OCI-LY7 (cell line): ENCODE measurements around the gene ADSS1.

Experiments used
- EZH2phosphoT487 ChIP-seq: fragments of 200-600 bp; sonication (generic); IDR thresholded peaks from 2 replicates; pipeline ENCODE4 v1.6.1; 2018; ENCODE audit warnings: low read depth, borderline replicate concordance, mild to moderate bottlenecking, mixed run types, antibody characterized with exemption, low read length, moderate library complexity, mixed read lengths
- TF ChIP-seq, protein P1 (sequence below): fragments of 200-600 bp; sonication (generic); conservative IDR thresholded peaks from 2 replicates; pipeline ENCODE4 v1.5.1; 2014; ENCODE audit warnings: mild to moderate bottlenecking, antibody characterized with exemption, low read length, moderate library complexity, mixed read lengths

DNA sequence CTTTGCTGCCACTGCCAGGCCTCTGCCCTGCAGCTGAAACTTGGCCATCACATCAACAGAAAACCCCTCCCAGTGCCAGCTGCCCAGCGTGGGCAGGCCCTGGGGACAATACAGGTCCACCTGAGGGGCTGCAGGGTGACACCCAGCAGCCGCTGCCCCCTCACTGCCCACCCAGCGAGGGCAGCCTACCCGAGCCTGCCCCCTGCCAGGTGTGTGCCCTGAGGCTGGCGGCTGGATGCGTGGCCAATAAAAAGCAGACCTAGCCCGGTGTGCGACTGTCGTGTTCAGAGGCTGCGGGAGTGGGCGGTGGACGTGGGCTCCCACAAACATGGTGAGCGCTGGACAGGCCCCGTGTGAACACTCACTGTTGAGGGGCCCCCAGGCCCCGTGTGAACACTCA lies 4.7 kb upstream of the ADSS1 start:
- TF ChIP-seq, protein P1, sequence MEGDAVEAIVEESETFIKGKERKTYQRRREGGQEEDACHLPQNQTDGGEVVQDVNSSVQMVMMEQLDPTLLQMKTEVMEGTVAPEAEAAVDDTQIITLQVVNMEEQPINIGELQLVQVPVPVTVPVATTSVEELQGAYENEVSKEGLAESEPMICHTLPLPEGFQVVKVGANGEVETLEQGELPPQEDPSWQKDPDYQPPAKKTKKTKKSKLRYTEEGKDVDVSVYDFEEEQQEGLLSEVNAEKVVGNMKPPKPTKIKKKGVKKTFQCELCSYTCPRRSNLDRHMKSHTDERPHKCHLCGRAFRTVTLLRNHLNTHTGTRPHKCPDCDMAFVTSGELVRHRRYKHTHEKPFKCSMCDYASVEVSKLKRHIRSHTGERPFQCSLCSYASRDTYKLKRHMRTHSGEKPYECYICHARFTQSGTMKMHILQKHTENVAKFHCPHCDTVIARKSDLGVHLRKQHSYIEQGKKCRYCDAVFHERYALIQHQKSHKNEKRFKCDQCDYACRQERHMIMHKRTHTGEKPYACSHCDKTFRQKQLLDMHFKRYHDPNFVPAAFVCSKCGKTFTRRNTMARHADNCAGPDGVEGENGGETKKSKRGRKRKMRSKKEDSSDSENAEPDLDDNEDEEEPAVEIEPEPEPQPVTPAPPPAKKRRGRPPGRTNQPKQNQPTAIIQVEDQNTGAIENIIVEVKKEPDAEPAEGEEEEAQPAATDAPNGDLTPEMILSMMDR = no peak
- TF ChIP-seq EZH2phosphoT487 = no peak
